A549 (cell line): ENCODE data around the gene XKR7. TPM values are rescaled to one million over a fixed set of nuclear protein-coding genes. Genes with fewer than 3 reads are reported as not detected.
A peak's percentile ranks its signal among the peaks of the same experiment; 100 is the strongest.

Source experiments
- ATAC-seq, 2 experiments: fragments of 200-7000 bp in 1 of 2; fragments of >200 bp in 1 of 2; cut with Nextera tagmentation in 1 of 2; cut with Tn5 transposase in 1 of 2; 3 replicates each; pipeline versions ENCODE4 v1.8.0 to v1.9.1; 2018 to 2020; ENCODE audit warnings: mild to moderate bottlenecking in 1 of 2, moderate library complexity in 1 of 2
- CTCF ChIA-PET: fragments of 300-600 bp; sonication (Branson Sonifier 250); formaldehyde crosslinking; extraction: SDS; loops from one replicate; lab custom pipeline; 2021; ENCODE audit warnings: antibody characterized with exemption, inconsistent platforms; lab: Yijun Ruan, JAX
- POLR2A ChIA-PET: fragments of 350-600 bp; formaldehyde crosslinking; extraction: SDS; loops from one replicate; lab custom pipeline; 2021; ENCODE audit warnings: antibody characterized with exemption, inconsistent platforms; lab: Yijun Ruan, JAX
- DNase-seq, 2 experiments: peaks; one replicate each; pipeline versions ENCODE4 v3.0.0 to v3.0.0-alpha.2; 2011 to 2016; ENCODE audit warnings: low read depth in 1 of 2, low spot score in 1 of 2
- FAIRE-seq: peaks from 2 replicates; lab custom pipeline; 2011; peaks lifted over from hg19 to GRCh38; lab: Jason Lieb, UNC
- H3K27ac ChIP-seq, 2 experiments: fragments of >200 bp; sonication (Bioruptor Twin); formaldehyde crosslinking; 3 replicates each; pipeline ENCODE4 v1.5.1; 2016 to 2017
- H3K4me1 ChIP-seq: fragments of >200 bp; sonication (Bioruptor Twin); formaldehyde crosslinking; 3 replicates; pipeline ENCODE4 v1.6.1; 2016
- H3K4me2 ChIP-seq: fragments of >200 bp; sonication (Bioruptor Twin); formaldehyde crosslinking; 3 replicates; pipeline ENCODE4 v1.6.1; 2016
- H3K4me3 ChIP-seq: fragments of >200 bp; sonication (Bioruptor Twin); formaldehyde crosslinking; 3 replicates; pipeline ENCODE4 v1.5.1; 2016
- H3K9me3 ChIP-seq: fragments of >200 bp; sonication (Bioruptor Twin); formaldehyde crosslinking; 3 replicates; pipeline ENCODE4 v1.6.1; 2016
- CBX8 ChIP-seq: fragments of 200-600 bp; sonication (generic); IDR thresholded peaks from 2 replicates; pipeline ENCODE4 v1.6.1; 2016
- CHD2 ChIP-seq: fragments of 150-350 bp; IDR thresholded peaks from 2 replicates; pipeline ENCODE4 v1.6.1; 2014; ENCODE audit warnings: low read length; ENCODE audit not compliant: partially characterized antibody
- E2F6 ChIP-seq: IDR thresholded peaks from 2 replicates; pipeline ENCODE4 v1.6.1; 2012; ENCODE audit warnings: low read depth, borderline replicate concordance
- EHF ChIP-seq: fragments of 250-450 bp; sonication (Bioruptor Pico); IDR thresholded peaks from 2 replicates; pipeline ENCODE4 v1.5.0; 2020; ENCODE audit warnings: mild to moderate bottlenecking
- ESRRA ChIP-seq: fragments of 150-350 bp; IDR thresholded peaks from 2 replicates; pipeline ENCODE4 v1.6.1; 2014; ENCODE audit warnings: mild to moderate bottlenecking, low read length, borderline replicate concordance
- FOXS1 ChIP-seq: fragments of 250-450 bp; sonication (Bioruptor Pico); IDR thresholded peaks from 2 replicates; pipeline ENCODE4 v1.5.0; 2020; ENCODE audit warnings: mild to moderate bottlenecking, moderate library complexity
- HEYL ChIP-seq: fragments of 250-450 bp; sonication (Bioruptor Pico); IDR thresholded peaks from 2 replicates; pipeline ENCODE4 v1.8.0; 2021; ENCODE audit warnings: mild to moderate bottlenecking, moderate library complexity
- HMGXB4 ChIP-seq: fragments of 250-450 bp; sonication (Bioruptor Pico); IDR thresholded peaks from 2 replicates; pipeline ENCODE4 v1.5.0; 2021; ENCODE audit warnings: mild to moderate bottlenecking, moderate library complexity, borderline replicate concordance
- HOXB5 ChIP-seq: fragments of 250-450 bp; sonication (Bioruptor Pico); IDR thresholded peaks from 2 replicates; pipeline ENCODE4 v1.5.0; 2020; ENCODE audit warnings: mild to moderate bottlenecking, moderate library complexity
- KDM5A ChIP-seq: fragments of 200-600 bp; sonication (generic); IDR thresholded peaks from 2 replicates; pipeline ENCODE4 v1.6.1; 2016; ENCODE audit warnings: antibody characterized with exemption, mild to moderate bottlenecking
- MAFK ChIP-seq: fragments of 450-650 bp; IDR thresholded peaks from 2 replicates; pipeline ENCODE4 v1.6.1; 2014; ENCODE audit not compliant: partially characterized antibody
- MAZ ChIP-seq: fragments of 150-350 bp; IDR thresholded peaks from 2 replicates; pipeline ENCODE4 v1.6.1; 2014; ENCODE audit warnings: antibody characterized with exemption, low read depth, low read length, borderline replicate concordance
- PHF8 ChIP-seq: fragments of 200-600 bp; sonication (generic); IDR thresholded peaks from 2 replicates; pipeline ENCODE4 v1.6.1; 2016; ENCODE audit warnings: low read depth, mild to moderate bottlenecking, antibody characterized with exemption, moderate library complexity, borderline replicate concordance
- REST ChIP-seq: fragments of 200-600 bp; sonication (generic); IDR thresholded peaks from 2 replicates; pipeline ENCODE4 v1.6.1; 2016; ENCODE audit warnings: antibody characterized with exemption, mild to moderate bottlenecking, moderate library complexity
- SMC3 ChIP-seq: fragments of >200 bp; sonication (Bioruptor Twin); formaldehyde crosslinking; IDR thresholded peaks from 3 replicates; pipeline ENCODE4 v1.6.1; 2018; ENCODE audit warnings: inconsistent platforms
- SREBF2 ChIP-seq: fragments of 450-650 bp; IDR thresholded peaks from 2 replicates; pipeline ENCODE4 v1.6.1; 2014; ENCODE audit warnings: mild to moderate bottlenecking, moderate library complexity
- TFCP2L1 ChIP-seq: fragments of 250-450 bp; sonication (Bioruptor Pico); IDR thresholded peaks from 2 replicates; pipeline ENCODE4 v1.5.0; 2021; ENCODE audit warnings: mild to moderate bottlenecking
- TP53 ChIP-seq: fragments of 250-450 bp; sonication (Bioruptor Pico); IDR thresholded peaks from 2 replicates; pipeline ENCODE4 v1.5.0; 2021; ENCODE audit warnings: mild to moderate bottlenecking, moderate library complexity
- WGBS: methylation state at CpG from one replicate; pipeline ENCODE4 v1.1.6; 2017; ENCODE audit errors: missing lambda C conversion rate; 5-methylcytosine and 5-hydroxymethylcytosine counted together
- polyA plus RNA-seq, 4 experiments: library from polyadenylated mRNA; depleted of rRNA in 3 of 4; stranded (reverse); fragments of >200 nt; fragmentation: RNase III in 1 of 4; extraction: RNeasy Plus Mini Kit Qiagen cat#74134 plus additional on column Dnase treatment in 1 of 4; gene quantifications; 2 replicates in 3 of 4; 3 replicates in 1 of 4; pipeline ENCODE4 v1.2.3, GENCODE V29; 2011 to 2017
- TF ChIP-seq, protein P1 (sequence below): fragments of 150-350 bp; IDR thresholded peaks from 2 replicates; pipeline ENCODE4 v1.6.1; 2014; ENCODE audit warnings: low read depth, mild to moderate bottlenecking, low read length

The XKR7 gene
- polyA plus RNA-seq, 2 of the 4 experiments (the other 2 are of a cell fraction), result 0.01 TPM; not detected in 1

DNA sequence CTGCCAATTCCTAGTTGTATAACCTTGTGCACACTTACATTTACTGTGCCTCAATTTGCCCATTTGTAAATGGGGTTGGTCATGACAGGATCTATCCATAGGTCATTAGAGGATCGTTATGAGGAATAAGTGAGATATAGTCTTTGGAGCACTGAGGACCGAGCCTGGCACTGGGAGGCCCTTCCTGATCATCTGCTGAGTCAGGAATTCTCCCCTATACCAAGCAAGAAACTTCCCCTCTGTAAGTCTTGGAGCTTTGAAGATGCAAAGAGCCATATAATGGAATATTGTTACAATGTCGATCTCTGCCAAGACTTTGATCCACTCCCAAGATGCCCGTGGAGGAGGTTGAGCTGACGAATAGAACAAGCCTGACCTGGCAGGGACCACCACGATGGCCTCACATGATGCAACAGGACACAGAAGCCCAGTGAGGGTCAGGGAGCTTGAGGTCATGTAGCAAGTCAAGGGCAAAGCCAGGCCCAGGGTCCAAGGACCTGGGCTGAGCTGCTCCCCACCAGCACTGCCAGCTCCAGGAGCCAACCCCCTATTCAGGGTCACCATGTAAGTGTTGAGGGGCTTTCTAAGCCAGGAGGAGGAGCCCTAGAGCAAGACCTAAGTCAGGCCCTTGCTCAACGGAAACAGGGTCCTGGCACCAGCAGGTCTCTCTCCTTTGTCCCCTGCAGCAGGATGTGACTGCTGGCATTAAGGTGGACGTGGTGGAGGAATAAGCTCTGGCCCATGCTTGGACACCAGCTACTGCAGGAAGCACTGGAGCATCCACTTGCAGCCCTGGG is 32.8 kb upstream of the XKR7 start:
- WGBS, result 42% methylated on average over 8 of the region's 8 CpGs
- CTCF ChIA-PET, result interaction anchor here (0.9 to 2.2 kb wide), 5 partner anchors 16 to 96 kb away, joined by 3 to 8 read pairs (median 4); partner anchors contain the start of gene PDRG1
- DNase-seq (no peak), FAIRE-seq (no peak), ATAC-seq (peak in 1 of 2 experiments; percentile 49; a peak in 2 of 6 replicates)
- no peak overlapping the region for H3K27ac ChIP-seq
- no peak overlapping the region for H3K4me2 ChIP-seq
- POLR2A ChIA-PET, result no interaction called here
- H3K9me3 ChIP-seq, result no peaks in the 10 kb centered on the region
- no peaks in the 10 kb centered on the region for H3K4me1 ChIP-seq
- TF ChIP-seq MAFK (peak; percentile 76), E2F6 (no peak)
- H3K4me3 ChIP-seq, result no peak overlapping the region

GRCh38 chr20:31936420-31936819 is 31.5 kb upstream of the XKR7 start:
- ATAC-seq, result no peak

GRCh38 chr20:31937820-31938219 is 30.1 kb upstream of the XKR7 start:
- ChIA-PET POLR2A (no interaction called here), CTCF (interaction anchor here (0.6 to 2.7 kb wide), 6 partner anchors 14 to 452 kb away, joined by 3 to 13 read pairs (median 3); partner anchors contain the start of gene PDRG1)
- H3K27ac ChIP-seq, result no peak overlapping the region
- H3K4me3 ChIP-seq, result no peak overlapping the region
- 30% methylated on average over 1 of the region's 1 CpG for WGBS
- no peak overlapping the region for H3K4me2 ChIP-seq
- H3K4me1 ChIP-seq, result no peaks in the 10 kb centered on the region
- ATAC-seq, result no peak
- no peak for TF ChIP-seq MAFK
- TF ChIP-seq SREBF2, result no peak
- TF ChIP-seq SMC3, result no peak
- no peak for TF ChIP-seq REST
- no peak for TF ChIP-seq HMGXB4 (CRISPR knock-in tag)
- no peak for TF ChIP-seq CBX8
- TF ChIP-seq CHD2, result no peak
- no peak for TF ChIP-seq FOXS1 (CRISPR knock-in tag)
- no peak for TF ChIP-seq HOXB5 (CRISPR knock-in tag)
- no peak for TF ChIP-seq KDM5A
- TF ChIP-seq EHF, result no peak
- no peak for TF ChIP-seq MAZ
- TF ChIP-seq, all 56 proteins: peak for 0
- DNase-seq (no peak), FAIRE-seq (no peak)
- no peaks in the 10 kb centered on the region for H3K9me3 ChIP-seq

More at GRCh38 chr20:31936420-31936819, 31.5 kb upstream of the XKR7 start:
- ChIA-PET POLR2A (no interaction called here), CTCF (interaction anchor here (0.7 to 2.7 kb wide), 4 partner anchors 15 to 95 kb away, joined by 3 to 13 read pairs (median 7); partner anchors contain the start of gene PDRG1)
- Histone ChIP-seq H3K4me1 (no peaks in the 10 kb centered on the region), H3K4me2 (no peak overlapping the region), H3K27ac (no peak overlapping the region), H3K9me3 (no peaks in the 10 kb centered on the region), H3K4me3 (no peak overlapping the region)
- WGBS, result 76% methylated on average over 4 of the region's 4 CpGs
- no peak for DNase-seq
- no peak for FAIRE-seq
- TF ChIP-seq TFCP2L1, result no peak
- TF ChIP-seq PHF8, result no peak
- no peak for TF ChIP-seq HOXB5 (CRISPR knock-in tag)
- no peak for TF ChIP-seq ESRRA
- TF ChIP-seq, protein P1, sequence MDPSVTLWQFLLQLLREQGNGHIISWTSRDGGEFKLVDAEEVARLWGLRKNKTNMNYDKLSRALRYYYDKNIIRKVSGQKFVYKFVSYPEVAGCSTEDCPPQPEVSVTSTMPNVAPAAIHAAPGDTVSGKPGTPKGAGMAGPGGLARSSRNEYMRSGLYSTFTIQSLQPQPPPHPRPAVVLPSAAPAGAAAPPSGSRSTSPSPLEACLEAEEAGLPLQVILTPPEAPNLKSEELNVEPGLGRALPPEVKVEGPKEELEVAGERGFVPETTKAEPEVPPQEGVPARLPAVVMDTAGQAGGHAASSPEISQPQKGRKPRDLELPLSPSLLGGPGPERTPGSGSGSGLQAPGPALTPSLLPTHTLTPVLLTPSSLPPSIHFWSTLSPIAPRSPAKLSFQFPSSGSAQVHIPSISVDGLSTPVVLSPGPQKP, result no peak
- TF ChIP-seq TP53 (CRISPR knock-in tag), result no peak
- no peak for TF ChIP-seq HEYL
- TF ChIP-seq, all 56 proteins: peak for 0
